Astrocyte (in vitro differentiated cells and primary cell): ENCODE measurements around the gene GDPD4.

Source experiments
- CTCF ChIP-seq: IDR thresholded peaks from 2 replicates; pipeline ENCODE4 v1.5.1; 2011; ENCODE audit warnings: low read depth, mild to moderate bottlenecking, inconsistent platforms, low read length, moderate library complexity; ENCODE audit not compliant: insufficient read depth
- EZH2 ChIP-seq: IDR thresholded peaks from 2 replicates; pipeline ENCODE4 v1.6.1; 2012; ENCODE audit warnings: mild to moderate bottlenecking, low read length, inconsistent platforms; ENCODE audit not compliant: insufficient read depth

DNA sequence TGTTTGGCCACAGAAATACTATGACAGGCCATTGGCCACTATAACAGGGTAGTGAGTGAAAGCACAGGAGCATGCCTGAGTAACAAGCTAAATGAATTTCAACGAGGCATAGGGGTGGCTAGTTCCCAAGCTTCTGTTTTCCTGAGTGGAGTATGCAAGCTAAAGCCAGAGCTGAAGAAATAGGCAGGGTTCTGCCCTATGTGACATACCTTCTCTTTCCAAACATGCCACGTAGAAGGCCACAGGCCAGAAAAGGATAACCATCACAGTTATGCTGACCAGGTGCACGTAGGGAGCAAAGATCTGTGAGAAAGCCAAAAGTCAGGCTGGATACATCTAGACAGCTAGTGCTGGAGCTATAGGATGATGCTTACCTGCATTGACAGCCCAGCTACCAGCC, 30.6 kb downstream of the GDPD4 start:
- TF ChIP-seq CTCF = no peak
- no peak for TF ChIP-seq EZH2
